ENCODE results near the gene CANX.

DNA sequence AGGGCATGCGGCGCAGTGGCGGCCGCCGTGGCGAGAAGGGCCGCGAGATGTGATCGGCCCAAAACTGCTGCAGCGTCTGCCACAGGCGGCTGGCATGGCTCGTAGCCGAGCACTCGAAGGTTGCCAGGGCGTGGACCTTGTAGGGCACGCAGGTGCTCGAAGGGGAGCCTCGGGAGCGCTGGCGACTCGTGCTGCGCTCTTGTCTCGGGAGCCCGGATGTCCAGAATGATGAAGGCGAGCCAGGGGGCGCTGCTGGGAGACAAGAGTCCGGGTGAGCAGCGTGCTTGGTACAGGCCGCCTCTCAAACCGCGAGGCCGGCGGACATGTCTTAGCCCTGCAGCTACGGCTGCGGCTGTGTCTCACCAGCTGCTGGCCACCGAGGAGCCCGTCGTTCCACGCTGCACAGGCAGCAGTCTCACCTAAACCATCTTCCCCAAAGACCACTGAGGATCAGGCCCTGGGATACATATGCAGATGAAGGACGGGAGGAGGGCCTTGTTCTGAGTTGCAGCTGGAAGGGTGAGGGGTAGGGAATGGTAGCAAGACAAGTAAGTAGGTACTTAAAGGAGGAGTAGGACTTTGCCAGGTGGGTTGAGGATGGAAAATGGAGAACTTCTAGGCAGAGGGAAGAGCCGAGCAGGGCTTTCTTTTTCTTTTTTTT, 19.6 kb upstream of the CANX start:
- TF ChIP-seq POLR2A (IDR thresholded peaks at IDR 0.05), result no peak
- TF ChIP-seq, protein P1, sequence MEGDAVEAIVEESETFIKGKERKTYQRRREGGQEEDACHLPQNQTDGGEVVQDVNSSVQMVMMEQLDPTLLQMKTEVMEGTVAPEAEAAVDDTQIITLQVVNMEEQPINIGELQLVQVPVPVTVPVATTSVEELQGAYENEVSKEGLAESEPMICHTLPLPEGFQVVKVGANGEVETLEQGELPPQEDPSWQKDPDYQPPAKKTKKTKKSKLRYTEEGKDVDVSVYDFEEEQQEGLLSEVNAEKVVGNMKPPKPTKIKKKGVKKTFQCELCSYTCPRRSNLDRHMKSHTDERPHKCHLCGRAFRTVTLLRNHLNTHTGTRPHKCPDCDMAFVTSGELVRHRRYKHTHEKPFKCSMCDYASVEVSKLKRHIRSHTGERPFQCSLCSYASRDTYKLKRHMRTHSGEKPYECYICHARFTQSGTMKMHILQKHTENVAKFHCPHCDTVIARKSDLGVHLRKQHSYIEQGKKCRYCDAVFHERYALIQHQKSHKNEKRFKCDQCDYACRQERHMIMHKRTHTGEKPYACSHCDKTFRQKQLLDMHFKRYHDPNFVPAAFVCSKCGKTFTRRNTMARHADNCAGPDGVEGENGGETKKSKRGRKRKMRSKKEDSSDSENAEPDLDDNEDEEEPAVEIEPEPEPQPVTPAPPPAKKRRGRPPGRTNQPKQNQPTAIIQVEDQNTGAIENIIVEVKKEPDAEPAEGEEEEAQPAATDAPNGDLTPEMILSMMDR (IDR thresholded peaks at IDR 0.05), result no peak

Data from suprapubic skin (tissue), 3 donors.